HCEC 1CT (cell line): ENCODE results near the gene SPAG9.

Experiments used
- DNase-seq: peaks from one replicate; pipeline ENCODE4 v3.0.0-alpha.2; 2017

The SPAG9 gene

DNA sequence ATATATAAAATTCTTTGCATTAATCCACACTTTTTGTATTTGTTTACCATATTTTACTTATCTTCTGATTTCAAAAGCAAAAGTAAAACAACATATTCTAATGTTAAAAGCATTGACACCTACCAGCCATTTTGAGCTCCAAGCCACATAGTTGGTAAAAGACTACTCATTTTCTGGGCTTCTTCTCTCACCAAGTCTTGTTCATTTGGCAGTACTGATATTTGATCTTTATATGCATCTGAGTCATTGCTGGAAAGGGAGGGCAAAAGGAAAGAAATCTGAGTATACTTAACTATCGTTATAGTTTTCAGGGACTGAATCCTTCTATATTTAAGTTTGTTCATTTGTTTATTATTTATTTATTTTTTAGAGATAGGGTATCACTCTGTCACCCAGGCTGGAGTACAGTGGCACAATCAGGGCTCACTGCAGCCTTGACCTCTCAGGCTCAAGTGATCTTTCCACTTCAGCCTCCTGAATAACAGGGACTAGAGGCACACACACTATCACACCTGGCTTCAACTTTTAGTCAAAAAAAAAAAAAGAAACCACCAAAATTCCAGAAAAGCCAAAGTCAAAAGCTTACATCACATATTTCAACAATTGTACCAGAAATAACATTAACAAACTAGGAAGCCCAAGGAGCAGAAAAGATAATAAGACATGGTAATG, 133.5 kb downstream of the SPAG9 start:
- peak; percentile 73 for DNase-seq

DNA sequence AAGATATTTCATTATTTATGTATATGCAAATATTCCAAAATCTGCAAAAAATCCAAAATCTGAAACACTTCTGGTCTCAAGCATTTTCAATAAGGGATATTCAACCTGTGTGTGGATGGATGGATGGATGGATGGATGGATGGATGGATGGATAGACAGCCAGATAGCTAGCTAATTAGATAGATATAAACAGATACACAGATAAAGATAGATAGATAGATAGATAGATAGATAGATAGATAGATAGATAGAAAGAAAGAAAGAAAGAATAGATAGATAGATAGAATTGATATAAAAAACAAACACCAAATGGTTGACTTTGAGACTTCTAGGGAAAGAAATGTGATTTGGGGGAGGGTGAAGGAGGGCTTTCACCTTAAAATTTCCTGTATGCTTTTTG, 139.4 kb downstream of the SPAG9 start:
- no peak for DNase-seq

DNA sequence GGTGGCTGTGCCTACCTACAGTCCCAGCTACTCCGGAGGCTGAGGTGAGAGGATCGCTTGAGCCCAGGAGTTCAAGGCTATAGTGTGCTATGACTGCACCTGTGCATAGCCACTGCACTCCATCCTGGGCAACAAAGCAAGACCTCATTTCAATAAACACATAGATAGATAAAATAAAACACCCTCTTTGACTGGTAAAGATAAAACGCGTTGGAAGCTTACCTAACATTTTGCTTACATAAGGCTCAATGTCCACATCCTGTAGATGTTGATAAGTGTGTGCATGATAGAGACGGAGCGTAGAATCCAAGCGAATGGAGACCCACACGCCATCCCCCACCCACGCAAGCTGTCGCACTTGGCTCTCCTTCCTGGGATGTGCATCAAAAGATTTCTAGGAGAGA, 141.1 kb downstream of the SPAG9 start:
- no peak for DNase-seq

DNA sequence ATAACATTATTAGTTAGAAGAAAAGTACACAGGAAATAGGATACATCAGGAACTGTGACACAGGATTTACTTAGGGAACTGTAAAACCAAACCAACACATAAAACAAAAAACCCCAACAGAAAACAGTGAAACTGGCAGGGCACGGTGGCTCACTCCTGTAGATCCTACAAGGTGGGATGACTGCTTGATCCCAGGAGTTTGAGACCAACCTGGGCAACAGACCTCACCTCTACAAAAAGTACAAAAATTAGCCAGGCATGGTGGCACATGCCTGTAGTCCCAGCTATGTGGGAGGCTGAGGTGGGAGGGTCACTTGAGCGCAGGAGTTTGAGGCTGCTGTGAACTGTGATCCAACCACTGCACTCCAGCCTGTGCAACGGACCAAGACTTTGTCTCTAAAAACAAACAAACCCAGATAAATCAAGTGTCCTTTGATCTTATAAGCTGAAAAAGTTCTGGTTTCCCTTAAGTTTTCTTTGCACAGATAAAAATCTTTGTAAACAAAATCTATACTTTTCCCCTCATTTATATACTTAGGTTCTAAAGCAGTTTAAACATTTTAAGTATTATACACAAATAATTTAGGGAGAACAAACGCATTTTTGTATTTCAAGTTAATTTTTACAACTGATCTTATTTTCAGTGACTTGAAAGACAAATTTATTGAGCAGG, 143.0 kb downstream of the SPAG9 start:
- no peak for DNase-seq

DNA sequence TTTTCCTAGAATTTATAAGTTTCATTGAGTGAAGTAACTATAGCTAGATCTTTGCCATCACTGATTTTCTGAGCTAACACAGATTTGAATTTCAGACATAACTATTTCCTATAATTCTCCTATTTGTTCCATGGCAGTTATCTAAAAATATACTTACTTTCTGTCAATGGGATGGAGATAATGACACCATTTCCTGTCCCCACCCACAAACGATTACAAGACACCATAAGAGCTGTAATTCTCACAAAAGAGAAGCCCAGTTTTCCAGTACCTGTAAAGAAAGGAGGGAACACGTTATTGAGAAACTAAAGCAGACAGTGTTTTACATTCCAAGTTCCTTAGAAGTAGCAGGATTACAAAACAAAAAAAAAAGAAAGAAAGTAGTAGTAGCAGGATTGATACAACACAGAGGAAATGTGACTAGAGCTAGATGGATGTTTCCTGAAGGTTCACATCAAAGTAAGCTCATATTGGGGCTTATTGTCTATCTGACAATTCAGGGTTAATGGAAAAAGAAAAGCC, 143.7 kb downstream of the SPAG9 start:
- no peak for DNase-seq

DNA sequence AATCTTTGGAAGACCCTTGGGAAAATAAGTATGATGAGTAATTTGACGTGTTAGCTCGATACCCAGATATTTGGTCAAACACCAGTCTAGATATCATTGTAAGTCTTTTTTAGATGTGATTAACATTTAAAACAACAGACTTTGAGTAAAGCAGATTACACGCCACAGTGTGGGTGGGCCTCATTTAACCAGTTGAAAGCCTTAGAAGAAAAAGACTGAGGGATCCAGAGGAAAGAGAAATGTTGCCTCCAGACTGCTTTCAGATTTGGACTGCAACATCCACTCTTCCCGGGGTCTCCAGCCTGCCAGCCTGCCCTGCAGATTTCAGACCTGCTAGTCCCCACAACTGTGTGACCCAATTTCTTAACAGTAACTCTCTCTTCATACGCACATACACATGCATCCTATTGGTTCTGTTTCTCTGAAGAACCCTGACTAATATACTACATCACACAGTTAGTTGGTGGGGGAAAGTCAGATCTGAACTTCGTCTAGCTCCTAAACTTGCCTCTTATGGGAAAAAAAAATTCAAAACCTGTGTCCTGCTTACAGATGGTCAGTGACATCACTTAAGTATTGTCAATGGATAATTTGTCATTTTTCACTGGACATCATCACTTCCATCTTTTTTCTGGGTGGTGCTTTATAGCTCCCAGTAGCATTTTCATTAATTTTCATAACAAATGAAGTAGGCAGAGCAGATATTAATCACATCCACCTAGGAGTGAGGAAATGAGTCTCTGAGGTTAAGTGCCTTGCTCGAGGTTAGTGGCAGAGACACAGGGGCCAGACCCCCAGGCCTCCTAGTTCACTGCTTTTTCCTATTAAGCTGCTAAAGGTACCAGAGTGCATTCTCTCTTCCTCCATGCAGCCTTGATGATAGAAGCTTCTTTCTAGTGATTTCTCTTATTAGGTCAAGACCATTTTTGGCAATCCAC, 146.8 kb downstream of the SPAG9 start:
- DNase-seq: no peak

DNA sequence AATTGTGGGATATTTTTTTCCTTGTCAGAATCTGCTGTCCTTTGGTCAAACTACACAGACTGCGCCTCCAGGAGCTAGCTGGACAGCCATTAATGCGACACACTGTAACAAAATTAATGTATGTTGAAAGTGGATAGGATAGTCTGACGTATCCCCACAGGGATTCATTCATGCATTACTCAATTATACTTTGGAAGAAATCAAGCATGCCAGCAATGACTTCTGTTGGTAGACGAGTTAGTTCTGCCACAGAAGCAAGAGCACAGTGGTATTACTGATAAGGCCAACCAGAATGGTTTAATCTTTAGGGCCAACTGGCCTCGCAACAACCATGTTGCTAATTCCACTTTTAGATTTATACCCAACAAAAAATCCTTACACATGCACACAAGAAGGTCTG, 148.1 kb downstream of the SPAG9 start:
- DNase-seq: no peak

DNA sequence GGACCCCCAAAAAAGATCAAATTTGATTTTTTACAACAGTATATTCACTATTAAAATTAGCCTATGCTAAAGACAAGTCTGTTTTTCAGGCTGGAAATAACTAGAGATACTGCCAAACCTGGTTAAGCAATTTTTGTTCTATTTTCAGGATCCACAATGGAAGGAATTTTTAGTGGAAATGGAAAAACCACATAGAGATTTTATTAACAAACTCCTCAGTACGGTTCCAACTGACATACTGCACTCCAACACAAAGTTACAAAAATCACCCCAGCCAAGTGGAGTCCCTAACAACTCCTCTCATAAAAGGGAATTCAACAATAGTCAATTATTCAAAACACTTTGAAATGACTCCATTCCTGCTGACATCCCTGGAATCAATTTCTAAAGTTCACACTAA, 152.9 kb downstream of the SPAG9 start:
- DNase-seq: no peak

DNA sequence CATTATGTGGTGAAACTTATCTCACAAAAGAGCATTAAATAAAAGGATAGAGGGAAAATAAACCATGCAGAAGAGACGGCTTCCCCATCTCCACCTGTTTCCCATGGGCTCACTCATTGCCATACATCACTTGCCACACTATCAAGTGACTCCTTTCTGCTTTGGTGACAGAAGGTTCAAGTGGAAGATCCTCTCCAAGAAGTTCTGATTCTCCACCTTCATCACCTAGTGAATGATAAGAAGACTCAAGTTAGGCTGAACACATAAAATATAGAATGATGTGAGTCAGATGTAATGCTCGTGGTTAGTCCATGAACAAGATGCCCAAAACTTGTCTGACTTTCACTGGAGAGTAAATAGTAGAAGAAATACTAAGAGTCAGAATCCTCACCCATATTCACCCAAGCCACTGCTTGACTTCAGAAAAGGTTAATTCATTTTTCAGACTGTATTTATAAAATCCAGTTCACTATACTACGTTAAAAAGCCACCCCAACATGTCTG, 154.5 kb downstream of the SPAG9 start:
- DNase-seq: no peak

DNA sequence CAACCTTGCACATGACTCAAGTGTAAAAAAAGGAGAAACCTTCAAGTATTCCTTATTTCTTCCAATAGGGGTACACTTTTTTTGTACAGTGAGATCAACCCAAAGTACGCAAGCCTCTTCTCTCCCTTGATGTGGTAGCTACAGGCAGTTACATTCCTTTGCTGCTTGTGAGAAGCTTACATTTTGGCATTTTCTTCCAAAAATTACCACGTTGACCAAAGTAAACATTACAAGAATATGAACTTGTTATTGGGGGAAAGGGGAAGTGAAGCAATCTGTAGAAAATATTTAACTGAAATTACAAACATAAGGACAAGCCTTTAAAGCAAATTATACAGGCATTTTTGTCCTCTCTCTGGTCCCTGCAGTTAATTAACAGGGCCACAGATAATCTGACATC, 157.5 kb downstream of the SPAG9 start:
- no peak for DNase-seq

DNA sequence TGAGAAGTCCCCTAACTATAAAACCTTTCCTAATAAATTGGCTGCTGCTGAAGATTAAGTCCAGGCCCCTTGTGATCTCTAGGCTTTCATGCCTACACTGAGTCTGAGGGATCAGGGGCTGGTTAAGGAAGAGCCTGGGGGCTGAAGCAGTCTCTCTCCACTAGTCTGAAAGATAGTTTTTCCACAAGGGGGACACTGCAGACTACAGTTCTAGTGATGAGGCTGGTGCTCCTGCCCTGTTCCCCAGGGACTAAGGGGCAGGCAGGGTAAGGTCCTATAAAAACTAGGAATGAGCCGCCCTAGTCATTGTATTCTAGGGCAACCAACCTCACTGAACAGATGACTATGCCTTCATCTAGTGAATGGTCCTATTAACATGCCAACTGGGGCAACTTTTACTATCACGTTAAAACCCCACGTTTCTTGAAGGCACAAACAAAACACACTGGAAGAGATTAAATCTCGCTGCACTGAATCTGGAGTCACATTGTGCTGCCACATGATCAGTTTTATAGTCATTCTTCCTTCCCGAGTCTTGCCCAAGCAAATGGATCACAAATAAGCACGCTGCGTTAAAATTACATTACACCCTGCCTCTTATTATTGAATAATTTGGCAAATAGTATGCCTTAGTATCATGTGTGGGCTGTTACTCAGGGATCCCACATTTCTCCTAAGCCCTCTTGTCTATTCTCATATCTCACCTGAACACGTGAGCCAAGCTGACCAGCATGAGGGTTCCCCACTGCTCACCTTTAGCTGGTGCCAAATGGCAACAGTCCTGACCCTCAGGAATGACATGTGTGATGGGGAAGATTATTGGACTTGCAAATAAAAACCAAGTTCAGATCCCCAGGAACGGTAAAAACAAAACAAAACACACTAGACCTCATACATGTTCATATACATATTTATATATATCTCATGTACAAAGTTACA, 159.1 kb downstream of the SPAG9 start:
- no peak for DNase-seq

DNA sequence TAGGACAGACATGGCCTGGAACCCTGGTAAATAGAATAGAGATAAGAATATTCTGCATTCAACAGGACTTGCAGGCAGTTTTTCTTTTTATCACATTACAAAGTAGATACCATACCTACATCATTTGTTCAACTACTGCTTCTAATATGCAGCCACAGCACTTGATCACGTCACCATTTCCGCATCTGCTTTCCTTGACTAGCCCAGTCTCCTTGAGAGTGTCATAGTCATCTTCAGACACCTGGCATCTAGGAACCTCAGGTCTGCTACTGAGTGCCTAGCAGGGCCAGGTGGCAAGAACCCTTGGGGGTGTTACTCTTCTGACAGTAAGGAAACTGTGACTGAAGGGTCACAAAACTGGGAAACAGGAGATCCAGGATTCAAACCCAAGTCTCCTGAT, 161.3 kb downstream of the SPAG9 start:
- no peak for DNase-seq

DNA sequence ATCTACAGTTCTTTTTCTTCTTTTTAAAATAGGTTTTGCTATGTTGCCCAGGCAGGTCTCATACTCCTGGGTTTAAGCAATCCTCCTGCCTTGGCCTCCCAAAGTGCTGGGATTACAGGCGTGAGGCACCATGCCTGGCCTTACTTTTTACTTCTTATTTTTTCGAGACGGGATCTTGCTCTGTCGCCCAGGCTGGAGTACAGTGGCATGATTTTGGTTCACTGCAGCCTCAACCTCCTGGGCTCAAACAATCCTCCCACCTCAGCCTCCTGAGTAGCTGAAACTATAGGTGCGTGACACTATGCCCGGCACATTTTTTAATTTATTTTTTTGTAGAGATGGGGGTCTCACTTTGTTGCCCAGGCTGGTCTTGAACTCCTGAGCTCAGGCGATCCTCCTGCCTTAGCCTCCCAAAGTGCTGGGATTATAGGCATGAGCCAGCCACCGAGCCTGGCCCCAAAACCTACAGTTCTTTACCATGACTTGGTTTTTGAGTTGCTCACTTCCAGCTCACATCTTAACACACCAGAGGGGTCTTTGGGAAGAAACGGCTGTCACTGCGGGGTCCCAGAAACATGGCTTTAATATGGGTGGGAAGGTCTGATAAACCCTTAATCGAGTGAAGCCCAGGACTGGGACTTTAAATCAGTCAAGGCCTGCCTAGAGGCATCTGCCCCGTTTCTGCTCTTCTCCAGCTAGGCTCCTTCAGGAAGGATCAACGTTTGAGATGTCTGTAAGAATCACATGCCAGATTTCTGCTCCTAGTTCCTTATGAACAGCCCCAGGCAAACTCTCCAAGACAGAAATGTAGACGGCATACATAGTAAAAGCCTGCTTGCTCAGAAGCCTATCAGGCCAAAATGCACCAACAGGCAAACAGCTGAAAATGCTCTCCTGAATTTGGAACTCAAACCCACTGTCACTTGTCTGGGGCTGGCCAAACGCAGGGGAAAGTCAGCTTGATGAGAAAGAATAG, 162.8 kb downstream of the SPAG9 start:
- no peak for DNase-seq

DNA sequence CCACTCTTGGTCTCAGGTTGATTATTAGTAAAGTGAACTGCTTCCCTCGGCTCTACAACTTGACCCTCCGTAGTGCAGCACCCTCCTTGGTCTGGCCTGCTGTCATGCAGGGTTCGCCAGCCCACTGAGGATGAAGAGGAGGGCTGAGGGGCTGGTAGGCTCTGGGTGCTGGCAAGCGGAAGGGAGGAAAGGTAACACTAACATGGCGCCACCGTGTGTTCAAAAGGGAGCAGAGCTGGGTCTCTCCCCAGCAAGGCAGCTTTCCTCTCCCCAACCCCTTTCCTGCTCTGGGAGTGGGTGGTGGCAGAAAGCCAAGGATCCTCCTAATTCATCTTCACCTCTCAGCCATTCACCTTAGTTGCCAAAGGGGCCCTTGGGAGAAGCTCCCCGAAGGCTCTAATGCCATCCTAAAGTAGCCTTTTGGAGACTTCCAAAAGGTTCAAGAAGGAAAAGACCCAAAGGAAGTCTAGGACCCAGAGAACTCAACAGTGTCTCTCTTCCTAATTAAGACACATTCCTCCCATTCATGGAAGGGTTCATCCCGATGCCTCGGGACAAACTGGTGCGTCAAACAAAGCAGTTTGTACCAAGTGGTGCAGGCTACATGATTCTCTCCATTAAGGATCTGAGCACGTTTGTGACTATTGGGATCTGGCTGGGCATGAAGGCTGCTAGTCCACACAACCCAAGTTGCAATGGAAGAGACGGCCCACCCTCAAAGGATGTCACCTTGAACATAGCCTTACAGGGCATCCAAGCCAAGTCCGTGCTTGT, 163.7 kb downstream of the SPAG9 start:
- peak; percentile 49 for DNase-seq

DNA sequence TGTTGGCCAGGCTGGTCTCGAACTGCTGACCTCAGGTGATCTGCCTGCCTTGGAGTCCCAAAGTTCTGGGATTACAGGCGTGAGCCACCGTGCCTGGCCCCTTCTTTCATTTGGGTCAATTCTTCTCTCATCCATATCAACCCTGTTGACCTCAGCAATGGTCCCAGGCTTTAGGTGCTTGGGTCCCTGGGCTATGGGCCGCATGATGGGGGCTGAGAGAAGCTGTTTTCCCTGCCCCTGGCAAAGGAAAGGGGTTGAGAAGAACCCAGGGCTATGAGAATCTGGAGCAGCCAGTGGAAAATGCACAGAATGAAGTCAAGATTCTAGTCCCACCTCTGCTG, 164.3 kb downstream of the SPAG9 start:
- no peak for DNase-seq

DNA sequence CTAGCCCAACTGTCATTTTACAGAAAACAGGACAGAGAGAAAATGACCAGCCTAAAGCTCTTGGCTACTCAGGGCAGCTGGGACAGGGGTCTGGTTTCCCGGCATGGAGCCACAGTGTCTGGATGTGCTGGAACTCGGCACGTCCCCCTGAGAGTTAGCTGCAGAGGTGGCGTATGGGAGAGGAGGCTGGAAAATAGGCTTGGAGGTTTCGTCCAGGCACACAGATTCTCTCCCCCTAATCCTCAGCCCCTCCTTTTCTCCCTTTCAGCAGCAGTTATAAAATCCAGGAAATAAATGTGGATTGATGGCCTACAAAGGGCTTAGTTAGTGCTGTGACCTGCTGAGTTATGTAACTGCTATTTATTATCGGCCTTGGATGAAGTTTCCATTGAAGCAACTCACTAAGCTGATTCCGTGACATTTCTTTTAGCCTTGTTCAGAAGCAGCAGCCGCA, 165.0 kb downstream of the SPAG9 start:
- no peak for DNase-seq

DNA sequence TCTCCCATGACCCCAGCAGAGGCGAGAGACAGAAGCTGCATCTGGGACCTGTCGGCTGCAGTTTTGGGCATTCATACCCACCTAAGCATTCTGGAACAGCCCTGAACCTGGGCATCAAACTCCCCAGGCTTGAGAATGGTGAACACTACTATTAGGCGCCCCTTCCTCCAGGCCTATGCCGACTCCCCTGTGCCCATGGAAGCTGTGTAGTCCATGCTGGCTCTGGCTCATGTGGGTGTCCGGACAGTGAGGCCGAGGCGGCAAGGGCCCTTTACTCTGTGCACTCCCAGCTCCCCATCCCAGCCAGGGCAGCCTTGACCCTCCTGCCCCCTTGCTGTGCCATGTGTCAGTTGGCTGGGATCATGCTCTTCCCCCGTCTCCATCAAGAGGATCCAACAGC, 165.5 kb downstream of the SPAG9 start:
- no peak for DNase-seq

DNA sequence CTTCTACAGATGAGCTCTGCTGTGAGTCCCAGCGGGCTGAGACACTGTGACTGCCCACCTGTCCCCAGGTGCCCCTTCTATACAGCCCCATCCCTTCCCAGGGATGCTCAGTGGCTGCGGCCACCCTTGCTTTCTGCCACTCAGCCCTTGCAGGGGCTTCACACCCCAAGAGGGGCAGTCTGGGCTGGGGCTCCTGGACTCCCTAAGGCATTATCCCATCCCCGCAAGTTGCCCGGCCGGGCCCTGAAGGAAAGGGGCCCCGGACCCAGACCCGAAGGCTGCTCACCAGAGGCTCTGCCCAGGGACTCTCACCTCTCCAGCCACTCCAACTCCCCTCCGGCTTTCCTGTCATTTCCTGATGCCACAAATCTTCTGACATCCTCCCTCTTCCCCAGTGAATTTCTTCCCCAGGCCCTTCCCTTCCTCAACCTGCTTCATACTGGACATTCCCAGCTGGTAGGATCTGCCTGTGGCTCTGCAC, 166.0 kb downstream of the SPAG9 start:
- DNase-seq: no peak

DNA sequence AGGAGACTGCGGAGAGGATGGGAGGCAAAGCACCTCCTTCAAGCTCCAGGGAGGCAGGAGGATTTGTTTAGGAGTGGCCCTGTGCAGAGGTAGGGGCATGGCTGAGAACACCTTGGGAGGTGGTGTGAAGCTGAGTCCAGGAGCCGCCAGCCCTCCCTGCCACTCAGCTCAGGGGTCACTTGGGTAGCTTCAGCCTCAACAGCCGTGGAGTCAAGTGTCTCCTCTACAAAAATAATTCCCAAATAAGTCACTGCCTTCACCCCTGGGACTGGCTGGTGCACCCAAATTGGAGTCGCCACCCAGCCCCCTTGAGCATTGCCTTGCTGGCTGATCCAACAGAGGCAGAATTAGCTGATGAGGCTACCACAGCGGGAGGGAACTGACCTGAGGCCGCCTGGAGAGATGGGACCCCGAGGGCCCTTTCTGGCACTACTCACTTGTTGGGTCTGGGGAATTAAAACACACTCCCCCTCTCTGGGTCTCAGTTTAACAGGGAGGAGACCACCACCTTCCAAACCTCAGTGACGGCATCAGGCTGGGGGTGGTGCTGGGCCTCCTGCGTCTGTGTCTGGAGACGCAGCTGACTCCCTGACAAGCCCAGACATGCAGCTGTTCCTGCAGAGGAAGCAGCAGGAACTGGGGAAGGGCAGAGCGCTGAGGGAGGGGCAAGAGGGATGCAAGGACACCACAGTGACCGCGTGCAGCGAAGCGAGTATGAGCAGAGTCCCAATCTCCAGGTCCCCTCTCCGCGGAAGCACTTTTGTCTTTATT, 166.7 kb downstream of the SPAG9 start:
- DNase-seq: peak; percentile 7
